HG03097 (cell line): Measurements from ENCODE around the gene SEC24C.
"Not testable (repeated sequence)": the region's sequence is repeated elsewhere in the genome, so short reads cannot be mapped to it uniquely, and the experiment has no call there.

ENCODE experiments used
- ATAC-seq: cut with Tn5 transposase; IDR thresholded peaks from one replicate; pipeline ENCODE4 v1.9.1; 2021; ENCODE audit not compliant: unreplicated experiment, low FRiP score

The SEC24C gene

GRCh38 chr10:73731588-73732375, 12.4 kb upstream of the SEC24C start:
- ATAC-seq, result no peak

- ATAC-seq, result no peak
Measured at GRCh38 chr10:73732426-73732825, 11.7 kb upstream of the SEC24C start.

GRCh38 chr10:73732931-73733623, 11.1 kb upstream of the SEC24C start:
- no peak for ATAC-seq

GRCh38 chr10:73734028-73734720, 10.0 kb upstream of the SEC24C start:
- ATAC-seq, result no peak

GRCh38 chr10:73734796-73735305, 9.3 kb upstream of the SEC24C start:
- no peak for ATAC-seq

- ATAC-seq, result not testable (repeated sequence)
Measured at GRCh38 chr10:73740501-73741254, 3.5 kb upstream of the SEC24C start.

GRCh38 chr10:73742454-73742734, 1.8 kb upstream of the SEC24C start:
- ATAC-seq, result no peak

- no peak for ATAC-seq
Measured at GRCh38 chr10:73743327-73743904, 756 bp upstream of the SEC24C start.

GRCh38 chr10:73744664-73744975, 448 bp downstream of the SEC24C start:
- ATAC-seq, result peak; percentile 10

- no peak for ATAC-seq
Measured at GRCh38 chr10:73746721-73747120, 2.5 kb downstream of the SEC24C start.

- ATAC-seq, result no peak
Measured at GRCh38 chr10:73750819-73751218, 6.6 kb downstream of the SEC24C start.

- ATAC-seq, result no peak
Measured at GRCh38 chr10:73756183-73756582, 12.0 kb downstream of the SEC24C start.

- ATAC-seq, result no peak
Measured at GRCh38 chr10:73758704-73759511, 14.7 kb downstream of the SEC24C start.

GRCh38 chr10:73759512-73760115, 15.4 kb downstream of the SEC24C start:
- ATAC-seq, result no peak

GRCh38 chr10:73761781-73762180, 17.6 kb downstream of the SEC24C start:
- ATAC-seq, result no peak

GRCh38 chr10:73762915-73763314, 18.7 kb downstream of the SEC24C start:
- ATAC-seq, result no peak

GRCh38 chr10:73763343-73763742, 19.2 kb downstream of the SEC24C start:
- no peak for ATAC-seq

- ATAC-seq, result no peak
Measured at GRCh38 chr10:73765066-73765465, 20.9 kb downstream of the SEC24C start.

GRCh38 chr10:73768881-73769280, 24.7 kb downstream of the SEC24C start:
- ATAC-seq, result no peak
